Uterus (tissue), 2 donors: Measurements from ENCODE around the gene CCDC178.

Experiments used
- POLR2A ChIP-seq, 2 donors: fragments of 450-650 bp; IDR thresholded peaks; one replicate each; pipeline ENCODE4 v1.6.1; 2016; ENCODE audit warnings: antibody characterized with exemption in 2 of 2, mild to moderate bottlenecking in 1 of 2, moderate library complexity in 1 of 2
- TF ChIP-seq, protein P1 (sequence below), 4 experiments: fragments of 200-600 bp in 2 of 4; fragments of 450-650 bp in 2 of 4; sonication (generic) in 2 of 4; IDR thresholded peaks; one replicate each; pipeline ENCODE4 v1.5.1; 2016 to 2019; ENCODE audit warnings: antibody characterized with exemption in 4 of 4, mild to moderate bottlenecking in 2 of 4, moderate library complexity in 1 of 4

DNA sequence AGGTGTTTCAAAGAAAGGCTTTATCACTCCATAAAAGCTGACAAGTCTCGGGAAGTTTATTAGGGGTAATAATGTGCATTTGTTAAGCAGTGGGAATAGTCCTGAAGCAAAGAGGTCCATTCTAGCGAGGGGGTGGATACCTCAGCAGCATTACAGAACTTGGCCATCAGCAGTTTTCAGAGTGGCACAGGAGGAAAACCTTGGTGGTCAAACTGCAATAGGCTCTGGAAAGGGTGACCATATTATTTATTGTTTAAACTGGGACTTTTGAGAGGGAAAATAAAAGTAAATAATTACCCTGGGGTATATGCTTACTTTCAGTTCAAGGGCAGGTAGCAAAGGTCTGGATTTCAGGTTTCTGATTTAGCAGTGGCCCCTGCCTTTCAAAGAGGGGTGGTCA, 552.2 kb downstream of the CCDC178 start:
- TF ChIP-seq, protein P1, sequence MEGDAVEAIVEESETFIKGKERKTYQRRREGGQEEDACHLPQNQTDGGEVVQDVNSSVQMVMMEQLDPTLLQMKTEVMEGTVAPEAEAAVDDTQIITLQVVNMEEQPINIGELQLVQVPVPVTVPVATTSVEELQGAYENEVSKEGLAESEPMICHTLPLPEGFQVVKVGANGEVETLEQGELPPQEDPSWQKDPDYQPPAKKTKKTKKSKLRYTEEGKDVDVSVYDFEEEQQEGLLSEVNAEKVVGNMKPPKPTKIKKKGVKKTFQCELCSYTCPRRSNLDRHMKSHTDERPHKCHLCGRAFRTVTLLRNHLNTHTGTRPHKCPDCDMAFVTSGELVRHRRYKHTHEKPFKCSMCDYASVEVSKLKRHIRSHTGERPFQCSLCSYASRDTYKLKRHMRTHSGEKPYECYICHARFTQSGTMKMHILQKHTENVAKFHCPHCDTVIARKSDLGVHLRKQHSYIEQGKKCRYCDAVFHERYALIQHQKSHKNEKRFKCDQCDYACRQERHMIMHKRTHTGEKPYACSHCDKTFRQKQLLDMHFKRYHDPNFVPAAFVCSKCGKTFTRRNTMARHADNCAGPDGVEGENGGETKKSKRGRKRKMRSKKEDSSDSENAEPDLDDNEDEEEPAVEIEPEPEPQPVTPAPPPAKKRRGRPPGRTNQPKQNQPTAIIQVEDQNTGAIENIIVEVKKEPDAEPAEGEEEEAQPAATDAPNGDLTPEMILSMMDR (IDR thresholded peaks at IDR 0.05), result no peak
- TF ChIP-seq POLR2A (IDR thresholded peaks at IDR 0.05), result no peak
